ENCODE measurements around the gene SMC5. TPM values are rescaled to one million over a fixed set of nuclear protein-coding genes. Genes with fewer than 3 reads are reported as not detected.
A peak's percentile ranks its signal among the peaks of the same experiment; 100 is the strongest.
"Not testable (repeated sequence)": the region's sequence is repeated elsewhere in the genome, so short reads cannot be mapped to it uniquely, and the experiment has no call there.

The SMC5 gene
- 10 to 100 TPM; 36.2 to 38.8 TPM for total RNA-seq

- H3K4me3 Mint-ChIP-seq, result peak within 1 kb of the TSS; percentile 82
- ChIA-PET POLR2A (interaction anchor here (0.8 to 4.0 kb wide), 7 partner anchors 8 to 305 kb away, joined by 3 to 35 read pairs (median 5); no protein-coding TSS in a partner anchor), CTCF (no interaction called here)
- H3K27me3 Mint-ChIP-seq, result no peaks in the 10 kb centered on the region
- DNase-seq, result peak; percentile 92
- peak within 1 kb of the TSS; percentile 80 for H3K27ac Mint-ChIP-seq
- peaks cover 36% of the 10 kb centered on the region for H3K36me3 Mint-ChIP-seq (ENCODE audit: low read depth)
- peaks cover 50% of the 10 kb centered on the region for H3K4me1 Mint-ChIP-seq
- no peaks in the 10 kb centered on the region for H3K9me3 Mint-ChIP-seq
Observed at GRCh38 chr9:70258692-70259511, at the start of gene SMC5. SMC5 (plus strand) TSS chr9:70258978; CDS start chr9:70259079, 101 bp downstream.

- POLR2A ChIA-PET, result no interaction called here
- CTCF ChIA-PET, result no interaction called here
- H3K4me1 Mint-ChIP-seq, result no peaks in the 10 kb centered on the region
- H3K4me3 Mint-ChIP-seq, result no peak overlapping the region
- DNase-seq, result no peak
- H3K27ac Mint-ChIP-seq, result no peak overlapping the region
- H3K36me3 Mint-ChIP-seq (ENCODE audit: low read depth), result no peaks in the 10 kb centered on the region
- H3K27me3 Mint-ChIP-seq, result no peaks in the 10 kb centered on the region
- peaks cover 3% of the 10 kb centered on the region for H3K9me3 Mint-ChIP-seq
Observed at GRCh38 chr9:70217029-70217428, 41.7 kb upstream of the SMC5 start.

GRCh38 chr9:70218767-70219166 lies 40.0 kb upstream of the SMC5 start:
- ChIA-PET CTCF (no interaction called here), POLR2A (no interaction called here)
- DNase-seq, result no peak
- Mint-ChIP-seq H3K27me3 (no peaks in the 10 kb centered on the region), H3K9me3 (no peaks in the 10 kb centered on the region), H3K4me1 (no peaks in the 10 kb centered on the region), H3K27ac (no peak overlapping the region), H3K36me3 (ENCODE audit: low read depth) (no peaks in the 10 kb centered on the region), H3K4me3 (no peak overlapping the region)

- H3K27me3 Mint-ChIP-seq, result no peaks in the 10 kb centered on the region
- CTCF ChIA-PET, result no interaction called here
- no peak overlapping the region for H3K27ac Mint-ChIP-seq
Observed at GRCh38 chr9:70220216-70220615, 38.6 kb upstream of the SMC5 start.

GRCh38 chr9:70222354-70222753 lies 36.4 kb upstream of the SMC5 start:
- H3K27ac Mint-ChIP-seq, result no peak overlapping the region
- no peak for DNase-seq
- no peak overlapping the region for H3K4me3 Mint-ChIP-seq
- H3K36me3 Mint-ChIP-seq (ENCODE audit: low read depth), result no peaks in the 10 kb centered on the region
- CTCF ChIA-PET, result interaction anchor here (0.7 kb wide), 1 partner anchor 292 kb away, joined by 7 read pairs; no protein-coding TSS in a partner anchor
- POLR2A ChIA-PET, result no interaction called here
- H3K4me1 Mint-ChIP-seq, result no peaks in the 10 kb centered on the region
- H3K27me3 Mint-ChIP-seq, result no peaks in the 10 kb centered on the region
- H3K9me3 Mint-ChIP-seq, result no peaks in the 10 kb centered on the region

More at GRCh38 chr9:70220216-70220615, 38.6 kb upstream of the SMC5 start:
- Mint-ChIP-seq H3K9me3 (no peaks in the 10 kb centered on the region), H3K36me3 (ENCODE audit: low read depth) (no peaks in the 10 kb centered on the region), H3K4me1 (no peaks in the 10 kb centered on the region), H3K4me3 (no peak overlapping the region)
- DNase-seq, result no peak
- POLR2A ChIA-PET, result no interaction called here

GRCh38 chr9:70228118-70228517 lies 30.7 kb upstream of the SMC5 start:
- H3K4me3 Mint-ChIP-seq, result no peak overlapping the region
- CTCF ChIA-PET, result no interaction called here
- no peaks in the 10 kb centered on the region for H3K9me3 Mint-ChIP-seq
- POLR2A ChIA-PET, result no interaction called here
- no peaks in the 10 kb centered on the region for H3K27me3 Mint-ChIP-seq
- no peak for DNase-seq
- no peak overlapping the region for H3K27ac Mint-ChIP-seq
- H3K36me3 Mint-ChIP-seq (ENCODE audit: low read depth), result no peaks in the 10 kb centered on the region
- no peaks in the 10 kb centered on the region for H3K4me1 Mint-ChIP-seq

- Mint-ChIP-seq H3K9me3 (no peaks in the 10 kb centered on the region), H3K27ac (no peak overlapping the region), H3K4me3 (no peak overlapping the region), H3K27me3 (no peaks in the 10 kb centered on the region), H3K4me1 (no peaks in the 10 kb centered on the region), H3K36me3 (ENCODE audit: low read depth) (no peaks in the 10 kb centered on the region)
- ChIA-PET POLR2A (no interaction called here), CTCF (no interaction called here)
- no peak for DNase-seq
Observed at GRCh38 chr9:70228611-70229010, 30.2 kb upstream of the SMC5 start.

GRCh38 chr9:70229026-70229425 lies 29.8 kb upstream of the SMC5 start:
- no peaks in the 10 kb centered on the region for H3K36me3 Mint-ChIP-seq (ENCODE audit: low read depth)
- POLR2A ChIA-PET, result no interaction called here
- H3K9me3 Mint-ChIP-seq, result no peaks in the 10 kb centered on the region
- CTCF ChIA-PET, result no interaction called here
- no peaks in the 10 kb centered on the region for H3K4me1 Mint-ChIP-seq
- H3K27me3 Mint-ChIP-seq, result no peaks in the 10 kb centered on the region
- DNase-seq, result no peak
- no peak overlapping the region for H3K4me3 Mint-ChIP-seq
- no peak overlapping the region for H3K27ac Mint-ChIP-seq

GRCh38 chr9:70229579-70229978 lies 29.2 kb upstream of the SMC5 start:
- Mint-ChIP-seq H3K27ac (no peak overlapping the region), H3K9me3 (no peaks in the 10 kb centered on the region), H3K4me3 (no peak overlapping the region), H3K4me1 (no peaks in the 10 kb centered on the region), H3K27me3 (no peaks in the 10 kb centered on the region), H3K36me3 (ENCODE audit: low read depth) (no peaks in the 10 kb centered on the region)
- ChIA-PET CTCF (no interaction called here), POLR2A (no interaction called here)
- DNase-seq, result no peak

- Mint-ChIP-seq H3K4me3 (no peak overlapping the region), H3K27me3 (peaks cover 6% of the 10 kb centered on the region), H3K36me3 (ENCODE audit: low read depth) (no peaks in the 10 kb centered on the region), H3K9me3 (no peaks in the 10 kb centered on the region), H3K27ac (no peak overlapping the region), H3K4me1 (no peaks in the 10 kb centered on the region)
- DNase-seq, result no peak
- ChIA-PET CTCF (no interaction called here), POLR2A (no interaction called here)
Observed at GRCh38 chr9:70232476-70232875, 26.3 kb upstream of the SMC5 start.

GRCh38 chr9:70234208-70234607 lies 24.6 kb upstream of the SMC5 start:
- DNase-seq; H3K27ac Mint-ChIP-seq; H3K9me3 Mint-ChIP-seq; H3K36me3 Mint-ChIP-seq (ENCODE audit: low read depth); POLR2A ChIA-PET; H3K27me3 Mint-ChIP-seq; H3K4me1 Mint-ChIP-seq; CTCF ChIA-PET; H3K4me3 Mint-ChIP-seq: not testable (repeated sequence)

GRCh38 chr9:70245952-70246351 lies 12.8 kb upstream of the SMC5 start:
- DNase-seq; H3K27ac Mint-ChIP-seq; CTCF ChIA-PET; H3K9me3 Mint-ChIP-seq; H3K4me1 Mint-ChIP-seq; H3K4me3 Mint-ChIP-seq; H3K36me3 Mint-ChIP-seq (ENCODE audit: low read depth); POLR2A ChIA-PET: not testable (repeated sequence)
- peaks cover 32% of the 10 kb centered on the region for H3K27me3 Mint-ChIP-seq

- no peak for DNase-seq
- no peaks in the 10 kb centered on the region for H3K36me3 Mint-ChIP-seq (ENCODE audit: low read depth)
- H3K4me3 Mint-ChIP-seq, result no peak overlapping the region
- peaks cover 2% of the 10 kb centered on the region for H3K4me1 Mint-ChIP-seq
- H3K9me3 Mint-ChIP-seq, result no peaks in the 10 kb centered on the region
- CTCF ChIA-PET, result no interaction called here
- POLR2A ChIA-PET, result no interaction called here
- peaks cover 6% of the 10 kb centered on the region for H3K27me3 Mint-ChIP-seq
- H3K27ac Mint-ChIP-seq, result no peak overlapping the region
Observed at GRCh38 chr9:70250221-70250620, 8.6 kb upstream of the SMC5 start.

GRCh38 chr9:70255486-70255885 lies 3.3 kb upstream of the SMC5 start:
- DNase-seq, result no peak
- Mint-ChIP-seq H3K4me3 (no peak overlapping the region), H3K36me3 (ENCODE audit: low read depth) (peaks cover 10% of the 10 kb centered on the region), H3K27me3 (peaks cover under 1% of the 10 kb centered on the region), H3K9me3 (no peaks in the 10 kb centered on the region), H3K27ac (no peak overlapping the region), H3K4me1 (peaks cover 23% of the 10 kb centered on the region)
- ChIA-PET POLR2A (no interaction called here), CTCF (no interaction called here)

Data from activated CD4-positive, alpha-beta memory T cell treated with anti-CD3 and anti-CD28 coated beads, Interleukin-2, amount 10 ng/mL, durations not matched to agents 7 days and 5 days (primary cell).